GM18511 (cell line): ENCODE results near the gene HERPUD1.
"Not testable (repeated sequence)": the region's sequence is repeated elsewhere in the genome, so short reads cannot be mapped to it uniquely, and the experiment has no call there.

Experiments used
- ATAC-seq: cut with Tn5 transposase; IDR thresholded peaks from one replicate; pipeline ENCODE4 v1.9.1; 2021; ENCODE audit warnings: mild to moderate bottlenecking, moderate library complexity; ENCODE audit not compliant: unreplicated experiment

Gene HERPUD1

GRCh38 chr16:56977823-56978430 is 46.0 kb downstream of the HERPUD1 start:
- ATAC-seq, result no peak

GRCh38 chr16:56980201-56980535 is 48.2 kb downstream of the HERPUD1 start:
- no peak for ATAC-seq

GRCh38 chr16:56980792-56981724 is 49.1 kb downstream of the HERPUD1 start:
- ATAC-seq, result no peak

- ATAC-seq, result no peak
These were observed 49.9 kb downstream of the HERPUD1 start for GRCh38 chr16:56981729-56982271.

DNA sequence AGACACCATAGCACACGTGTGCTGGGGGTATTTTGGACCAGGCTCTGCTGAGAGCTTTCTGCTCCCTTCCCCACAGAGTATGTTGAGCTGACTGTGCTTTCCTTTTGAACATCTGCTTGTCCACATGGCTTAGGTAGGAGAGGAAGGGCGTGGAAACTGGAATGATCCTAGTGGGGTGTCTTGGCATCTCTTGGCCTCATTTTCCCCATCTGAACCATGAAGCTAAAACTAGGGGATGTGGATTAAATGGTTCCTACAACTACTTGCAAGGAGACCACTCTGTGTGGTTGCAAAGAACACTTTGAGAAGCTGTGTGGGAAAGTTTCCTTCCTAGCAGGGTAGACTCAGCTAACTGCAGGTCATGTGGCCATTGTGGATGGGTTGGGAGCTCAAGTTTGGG is 50.8 kb downstream of the HERPUD1 start:
- no peak for ATAC-seq

- no peak for ATAC-seq
These were observed 51.3 kb downstream of the HERPUD1 start for GRCh38 chr16:56983211-56983751.

- no peak for ATAC-seq
These were observed 52.7 kb downstream of the HERPUD1 start for GRCh38 chr16:56984639-56985038.

DNA sequence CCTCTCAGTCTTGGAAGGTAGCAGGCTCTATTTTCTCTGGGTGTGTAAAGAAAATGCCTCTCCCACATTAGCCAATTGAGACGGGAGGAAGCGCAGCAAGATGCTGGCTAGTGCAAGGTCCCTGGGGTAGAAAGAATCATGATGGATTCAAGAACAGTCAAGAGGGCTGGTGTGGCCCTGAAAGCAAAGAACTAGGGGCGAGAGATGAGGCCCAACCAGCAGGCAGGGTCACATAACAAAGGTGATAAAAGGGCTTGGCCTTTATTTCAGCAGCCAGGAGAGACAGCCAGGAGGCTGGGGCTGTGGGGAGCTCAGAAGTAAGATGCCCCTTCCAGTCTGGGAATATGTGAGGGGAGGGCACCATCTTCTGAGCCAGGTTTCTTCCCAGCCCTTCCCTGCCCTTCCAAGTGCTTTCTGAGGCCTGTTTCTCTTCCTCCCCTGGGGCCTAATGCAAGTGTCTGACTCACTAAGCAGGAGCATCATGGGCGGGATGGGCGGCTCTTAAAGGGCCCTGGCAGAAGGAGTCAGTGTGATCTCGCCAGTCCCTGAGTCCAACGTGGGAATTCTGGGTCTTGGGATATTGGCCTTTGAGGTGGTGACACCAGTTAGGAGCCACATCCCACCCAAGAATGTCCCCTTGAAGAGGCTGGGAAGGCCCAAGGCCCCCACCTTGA is 53.5 kb downstream of the HERPUD1 start:
- no peak for ATAC-seq

DNA sequence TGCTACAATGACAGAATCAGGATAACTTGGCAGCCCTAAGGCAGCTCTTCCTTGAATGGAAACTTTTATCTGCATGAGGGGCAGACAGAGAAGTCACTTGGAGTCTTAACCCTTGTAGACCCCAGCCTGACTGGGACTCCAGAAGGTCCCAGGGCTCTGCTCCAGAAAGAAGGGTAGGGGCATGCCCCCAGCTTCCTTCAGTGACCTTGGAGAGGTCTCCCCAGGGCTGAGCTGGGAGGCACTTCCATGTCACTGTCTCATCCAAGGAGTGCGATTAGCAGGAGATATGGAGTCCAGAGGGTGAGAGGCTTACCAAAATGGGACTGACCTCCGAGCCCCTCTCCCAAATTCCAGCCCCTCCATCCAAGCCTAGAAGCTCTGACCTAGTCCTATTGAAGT is 54.0 kb downstream of the HERPUD1 start:
- ATAC-seq, result no peak

GRCh38 chr16:56986361-56986760 is 54.4 kb downstream of the HERPUD1 start:
- ATAC-seq, result no peak

- not testable (repeated sequence) for ATAC-seq
These were observed 55.0 kb downstream of the HERPUD1 start for GRCh38 chr16:56986908-56987307.

GRCh38 chr16:56987692-56988091 is 55.8 kb downstream of the HERPUD1 start:
- no peak for ATAC-seq

DNA sequence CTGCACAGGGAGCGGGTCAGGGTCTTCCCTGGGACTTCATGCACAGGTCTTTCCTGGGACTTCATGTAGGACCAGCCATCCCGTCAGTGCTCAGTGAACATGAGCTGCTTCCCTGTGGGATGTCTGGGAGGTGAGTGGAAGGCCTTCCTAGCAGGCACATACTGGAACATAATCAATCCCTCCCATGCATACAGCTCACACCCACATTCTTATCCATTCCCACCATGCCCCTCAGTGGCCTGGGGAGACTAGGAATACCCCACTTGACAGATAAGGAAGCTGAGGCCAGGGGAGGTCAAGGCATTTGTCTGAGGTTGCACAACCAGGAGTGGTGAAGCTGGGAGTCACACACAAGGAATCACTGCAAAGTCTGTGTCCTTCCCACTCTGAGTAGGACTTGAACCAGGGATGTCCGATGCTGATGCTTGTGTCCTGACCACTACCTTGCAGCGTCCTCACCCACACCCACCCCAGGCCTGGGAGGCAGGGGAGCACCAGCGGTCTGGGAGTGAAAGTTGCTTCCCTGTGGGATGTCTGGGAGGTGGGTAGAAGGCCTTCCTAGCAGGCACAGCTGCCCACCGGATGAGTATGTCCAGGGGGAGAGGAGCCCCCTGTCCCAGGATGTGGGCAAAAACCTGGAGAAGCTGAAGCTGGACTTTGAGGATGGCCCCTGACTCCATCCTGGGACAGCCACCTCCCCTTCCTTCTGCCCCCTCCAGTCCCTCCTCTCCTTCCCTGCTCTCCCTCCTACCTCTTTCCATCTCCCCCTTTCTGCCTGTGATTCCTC is 56.4 kb downstream of the HERPUD1 start:
- no peak for ATAC-seq

- peak; percentile 83 for ATAC-seq
These were observed 57.3 kb downstream of the HERPUD1 start, which contains the start of gene NLRC5 for GRCh38 chr16:56988948-56989945. Gene NLRC5, plus strand, starts transcription at chr16:56989557. Its CDS starts 31,156 bp downstream, at chr16:57020713.

DNA sequence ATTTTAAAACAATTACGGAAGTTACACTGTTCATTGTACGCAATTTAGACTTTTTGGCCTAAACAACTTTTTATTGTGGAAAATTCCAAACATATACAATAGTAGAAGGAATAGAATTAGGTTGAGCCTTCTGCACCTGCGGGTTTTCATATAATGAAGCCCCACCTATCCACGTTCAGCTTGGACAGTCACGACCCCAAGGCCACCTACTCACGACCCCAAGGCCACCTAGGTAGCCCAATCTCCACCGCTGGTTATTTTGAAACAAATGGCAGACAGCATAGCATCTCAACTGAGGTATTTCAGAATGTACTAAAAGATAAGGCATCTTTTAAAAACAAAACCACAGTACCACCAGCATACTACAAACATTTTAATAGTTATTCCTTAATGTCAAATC is 58.0 kb downstream of the HERPUD1 start:
- no peak for ATAC-seq

DNA sequence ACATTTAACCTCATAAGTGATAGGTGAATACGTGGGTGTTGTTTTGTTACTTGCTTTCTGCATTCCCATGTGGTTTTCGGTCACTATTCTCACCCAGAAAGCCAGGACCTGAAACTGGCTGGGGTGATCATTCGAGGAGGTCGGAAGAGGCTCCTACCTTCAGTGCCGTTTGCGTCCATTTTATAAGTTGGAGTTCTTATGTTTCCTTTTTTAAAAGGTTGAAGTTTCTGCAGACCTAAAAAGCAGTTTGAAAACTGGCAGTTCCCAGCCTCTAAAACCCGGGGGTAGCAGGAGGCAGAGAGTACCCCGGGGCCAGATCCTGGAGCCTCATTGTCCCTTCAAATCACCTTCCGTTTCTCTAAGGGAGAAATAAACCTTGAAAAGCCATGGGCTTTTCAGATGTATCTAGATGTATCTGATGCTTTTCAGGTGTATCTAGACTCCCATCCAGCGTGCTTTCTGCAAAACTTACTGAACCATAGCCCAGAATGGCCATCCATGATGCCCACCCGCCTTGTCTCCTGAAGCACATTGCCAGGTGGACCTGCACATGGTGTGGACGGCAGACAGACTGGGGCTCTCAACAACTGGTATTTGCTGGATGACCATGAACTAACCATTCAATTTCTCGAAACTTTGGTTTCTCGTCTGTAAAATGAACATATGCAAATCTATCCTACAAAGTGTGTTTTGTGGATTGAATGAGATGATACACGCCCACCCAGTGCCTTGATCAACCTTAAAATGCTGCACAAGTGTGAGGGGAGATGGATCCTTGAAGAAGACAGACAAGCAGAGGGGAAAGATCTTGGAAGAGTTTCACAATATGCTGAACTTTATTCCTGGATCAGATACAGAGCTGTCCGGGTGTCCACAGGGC is 58.7 kb downstream of the HERPUD1 start:
- ATAC-seq, result no peak

- ATAC-seq, result not testable (repeated sequence)
These were observed 60.5 kb downstream of the HERPUD1 start for GRCh38 chr16:56992431-56992830.

- ATAC-seq, result no peak
These were observed 61.3 kb downstream of the HERPUD1 start for GRCh38 chr16:56993204-56993603.
